HEK293T (cell line): Measurements from ENCODE around the gene UNC13C.

Experiments
- ARNT ChIP-seq: fragments of 450-650 bp; IDR thresholded peaks from 2 replicates; pipeline ENCODE4 v1.6.1; 2017; ENCODE audit warnings: mild to moderate bottlenecking
- BHLHE40 ChIP-seq: fragments of 450-650 bp; IDR thresholded peaks from 2 replicates; pipeline ENCODE4 v1.6.1; 2016; ENCODE audit warnings: mild to moderate bottlenecking, moderate library complexity, borderline replicate concordance
- CTBP1 ChIP-seq: fragments of 450-650 bp; IDR thresholded peaks from 2 replicates; pipeline ENCODE4 v1.6.1; 2016; ENCODE audit warnings: borderline replicate concordance
- ELF4 ChIP-seq: fragments of 450-650 bp; IDR thresholded peaks from 2 replicates; pipeline ENCODE4 v1.6.1; 2017; ENCODE audit warnings: antibody characterized with exemption
- FOXA1 ChIP-seq: fragments of 450-650 bp; IDR thresholded peaks from 2 replicates; pipeline ENCODE4 v1.6.1; 2016; ENCODE audit warnings: mild to moderate bottlenecking
- FOXK2 ChIP-seq: fragments of 450-650 bp; IDR thresholded peaks from 2 replicates; pipeline ENCODE4 v1.6.1; 2016; ENCODE audit warnings: mild to moderate bottlenecking
- FOXM1 ChIP-seq: fragments of 450-650 bp; IDR thresholded peaks from 2 replicates; pipeline ENCODE4 v1.6.1; 2017; ENCODE audit warnings: mild to moderate bottlenecking, borderline replicate concordance
- LEF1 ChIP-seq: fragments of 450-650 bp; IDR thresholded peaks from 2 replicates; pipeline ENCODE4 v1.6.1; 2017; ENCODE audit warnings: mild to moderate bottlenecking, borderline replicate concordance
- NFRKB ChIP-seq: fragments of 450-650 bp; IDR thresholded peaks from 2 replicates; pipeline ENCODE4 v1.6.1; 2016; ENCODE audit warnings: mild to moderate bottlenecking, moderate library complexity
- PKNOX1 ChIP-seq: fragments of 450-650 bp; IDR thresholded peaks from 2 replicates; pipeline ENCODE4 v1.6.1; 2016
- SP1 ChIP-seq: fragments of 450-650 bp; IDR thresholded peaks from 2 replicates; pipeline ENCODE4 v1.6.1; 2017
- SUZ12 ChIP-seq: fragments of 450-650 bp; IDR thresholded peaks from 2 replicates; pipeline ENCODE4 v1.6.1; 2016; ENCODE audit warnings: mild to moderate bottlenecking
- TARDBP ChIP-seq: fragments of 450-650 bp; IDR thresholded peaks from 2 replicates; pipeline ENCODE4 v1.6.1; 2016
- ZNF384 ChIP-seq: fragments of 450-650 bp; IDR thresholded peaks from 2 replicates; pipeline ENCODE4 v1.6.1; 2016

- TF ChIP-seq ZNF384 (no peak), FOXK2 (no peak), SP1 (no peak), SUZ12 (no peak), LEF1 (no peak), ARNT (no peak), BHLHE40 (no peak), FOXM1 (no peak), CTBP1 (no peak), TARDBP (no peak), ELF4 (no peak), PKNOX1 (no peak), FOXA1 (no peak), NFRKB (no peak)
Measured at GRCh38 chr15:54345827-54346226, 367.6 kb downstream of the UNC13C start.
